ENCODE measurements around the gene USP13.
"Not testable (repeated sequence)": the region's sequence is repeated elsewhere in the genome, so short reads cannot be mapped to it uniquely, and the experiment has no call there.

Gene USP13

GRCh38 chr3:179681492-179682263 is 28.8 kb downstream of the USP13 start:
- TF ChIP-seq CTCF (IDR thresholded peaks at IDR 0.05; ENCODE audit: low read depth, low read length), result no peak
- H3K4me3 ChIP-seq (ENCODE audit: low read depth, low read length), result no peak overlapping the region
- H3K9me3 ChIP-seq, result no peaks in the 10 kb centered on the region
- DNase-seq, result no peak
- peaks cover 10% of the 10 kb centered on the region for H3K36me3 ChIP-seq
- peaks cover 5% of the 10 kb centered on the region; the same call in 1 of the 2 replicates for H3K4me1 ChIP-seq
- H3K27me3 ChIP-seq, result no peaks in the 10 kb centered on the region

GRCh38 chr3:179682426-179683080 is 29.7 kb downstream of the USP13 start:
- peaks cover 5% of the 10 kb centered on the region; the same call in 1 of the 2 replicates for H3K4me1 ChIP-seq
- no peaks in the 10 kb centered on the region for H3K27me3 ChIP-seq
- DNase-seq, result no peak
- H3K9me3 ChIP-seq, result no peaks in the 10 kb centered on the region
- peaks cover 14% of the 10 kb centered on the region for H3K36me3 ChIP-seq
- H3K4me3 ChIP-seq (ENCODE audit: low read depth, low read length), result no peak overlapping the region
- no peak for TF ChIP-seq CTCF (IDR thresholded peaks at IDR 0.05; ENCODE audit: low read depth, low read length)

GRCh38 chr3:179683286-179683685 is 30.4 kb downstream of the USP13 start:
- not testable (repeated sequence) for H3K27me3 ChIP-seq; H3K4me3 ChIP-seq (ENCODE audit: low read depth, low read length); DNase-seq; H3K9me3 ChIP-seq; H3K4me1 ChIP-seq
- peaks cover 14% of the 10 kb centered on the region for H3K36me3 ChIP-seq

- TF ChIP-seq CTCF (IDR thresholded peaks at IDR 0.05; ENCODE audit: low read depth, low read length), result no peak
- peaks cover 18% of the 10 kb centered on the region for H3K36me3 ChIP-seq
Measured at GRCh38 chr3:179687967-179688535, 35.2 kb downstream of the USP13 start.

GRCh38 chr3:179688850-179689249 is 36.0 kb downstream of the USP13 start:
- Histone ChIP-seq H3K9me3 (no peaks in the 10 kb centered on the region; the same call in 1 of the 2 replicates), H3K4me1 (no peaks in the 10 kb centered on the region), H3K27me3 (no peaks in the 10 kb centered on the region), H3K36me3 (peaks cover 20% of the 10 kb centered on the region), H3K4me3 (ENCODE audit: low read depth, low read length) (no peak overlapping the region)
- TF ChIP-seq CTCF (IDR thresholded peaks at IDR 0.05; ENCODE audit: low read depth, low read length), result no peak
- DNase-seq, result no peak

More at GRCh38 chr3:179687967-179688535, 35.2 kb downstream of the USP13 start:
- Histone ChIP-seq H3K9me3 (no peaks in the 10 kb centered on the region; the same call in 1 of the 2 replicates), H3K4me1 (0 out of 2 replicates have a peak, but pooled peaks cover 2% of the 10 kb centered on the region), H3K27me3 (no peaks in the 10 kb centered on the region), H3K4me3 (ENCODE audit: low read depth, low read length) (no peak overlapping the region)
- no peak for DNase-seq

- H3K4me1 ChIP-seq, result no peaks in the 10 kb centered on the region
- no peaks in the 10 kb centered on the region for H3K27me3 ChIP-seq
- H3K9me3 ChIP-seq, result no peaks in the 10 kb centered on the region; the same call in 1 of the 2 replicates
- no peak for DNase-seq
- no peak for TF ChIP-seq CTCF (IDR thresholded peaks at IDR 0.05; ENCODE audit: low read depth, low read length)
- peaks cover 7% of the 10 kb centered on the region for H3K36me3 ChIP-seq
- no peak overlapping the region for H3K4me3 ChIP-seq (ENCODE audit: low read depth, low read length)
Measured at GRCh38 chr3:179694731-179695130, 41.9 kb downstream of the USP13 start.
